ENCODE measurements around the gene NFYB. TPM values are rescaled to one million over a fixed set of nuclear protein-coding genes. Genes with fewer than 3 reads are reported as not detected.

Gene NFYB
- total and polyA plus RNA-seq, 12 donors, result 17.2 to 86.0 (median 50.1) TPM

GRCh38 chr12:104155711-104156555, 17.9 kb upstream of the NFYB start:
- 94% methylated on average over 8 of the region's 8 CpGs for WGBS, 4 donors
- no peak overlapping the region for H3K4me3 ChIP-seq
- DNase-seq, result no peak

DNA sequence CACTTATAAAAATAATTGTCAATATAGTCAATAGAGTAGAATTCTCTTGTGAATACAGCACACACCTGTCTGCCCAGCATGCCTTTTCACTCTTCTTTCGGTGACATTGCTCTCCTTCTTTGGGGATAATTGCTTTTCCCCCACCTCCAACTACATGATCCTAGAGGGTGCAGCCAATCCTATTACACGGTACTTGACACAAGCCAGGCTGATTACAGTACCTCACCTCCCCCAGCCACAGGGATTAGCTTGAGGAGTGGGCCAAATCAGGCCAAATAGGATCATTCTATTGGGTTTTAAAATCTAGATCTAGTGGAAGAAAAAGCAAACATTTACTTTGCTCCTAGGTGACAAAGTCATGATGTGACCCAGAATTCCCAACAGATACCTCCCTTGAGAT, 16.8 kb upstream of the NFYB start:
- no peak overlapping the region for H3K4me3 ChIP-seq
- TF ChIP-seq POLR2A (IDR thresholded peaks at IDR 0.05) (no peak), CTCF (IDR thresholded peaks at IDR 0.05) (no peak)
- no peaks in the 10 kb centered on the region for H3K9me3 ChIP-seq (replicated peaks in 1 of 3)
- no peaks in the 10 kb centered on the region for H3K27me3 ChIP-seq
- no peaks in the 10 kb centered on the region for H3K36me3 ChIP-seq (replicated peaks in 1 of 2)
- DNase-seq, result no peak
- H3K4me1 ChIP-seq (replicated peaks in 1 of 2), result no peaks in the 10 kb centered on the region
- intact Hi-C loops (cut with DNase I), result no loop called here
- H3K27ac ChIP-seq, result no peak overlapping the region
- WGBS, 4 donors, result 70 to 86% (median 81%) methylated on average over 2 of the region's 2 CpGs

More at GRCh38 chr12:104155711-104156555, 17.9 kb upstream of the NFYB start:
- TF ChIP-seq POLR2A (IDR thresholded peaks at IDR 0.05) (no peak), CTCF (IDR thresholded peaks at IDR 0.05) (no peak)
- H3K4me1 ChIP-seq (replicated peaks in 1 of 2), result no peaks in the 10 kb centered on the region
- no peaks in the 10 kb centered on the region for H3K27me3 ChIP-seq
- no peak overlapping the region for H3K27ac ChIP-seq
- intact Hi-C loops (cut with DNase I), result no loop called here
- no peaks in the 10 kb centered on the region for H3K36me3 ChIP-seq (replicated peaks in 1 of 2)
- no peaks in the 10 kb centered on the region for H3K9me3 ChIP-seq (replicated peaks in 1 of 3)

- Histone ChIP-seq H3K4me1 (replicated peaks in 1 of 2) (no peaks in the 10 kb centered on the region), H3K36me3 (replicated peaks in 1 of 2) (no peaks in the 10 kb centered on the region), H3K4me3 (no peak overlapping the region), H3K27ac (no peak overlapping the region), H3K27me3 (no peaks in the 10 kb centered on the region), H3K9me3 (replicated peaks in 1 of 3) (no peaks in the 10 kb centered on the region)
- no peak for DNase-seq
- 58 to 84% (median 63%) methylated on average over 4 of the region's 4 CpGs for whole genome bisulfite sequencing, 4 donors
- TF ChIP-seq CTCF (IDR thresholded peaks at IDR 0.05) (no peak), POLR2A (IDR thresholded peaks at IDR 0.05) (no peak)
- intact Hi-C loops (cut with DNase I), result no loop called here
These were observed 16.3 kb upstream of the NFYB start for GRCh38 chr12:104154286-104154685.

- H3K4me1 ChIP-seq (replicated peaks in 1 of 2), result no peaks in the 10 kb centered on the region
- no peaks in the 10 kb centered on the region for H3K27me3 ChIP-seq
- no peak for TF ChIP-seq CTCF (IDR thresholded peaks at IDR 0.05)
- TF ChIP-seq POLR2A (IDR thresholded peaks at IDR 0.05), result no peak
- DNase-seq, result no peak
- H3K36me3 ChIP-seq (replicated peaks in 1 of 2), result no peaks in the 10 kb centered on the region
- intact Hi-C loops (cut with DNase I), result no loop called here
- H3K27ac ChIP-seq, result no peak overlapping the region
- H3K9me3 ChIP-seq (replicated peaks in 1 of 3), result no peaks in the 10 kb centered on the region
- no peak overlapping the region for H3K4me3 ChIP-seq
These were observed 14.8 kb upstream of the NFYB start for GRCh38 chr12:104152685-104153241.

Measured in adrenal gland (tissue), 12 donors.